Astrocyte (in vitro differentiated cells and primary cell): Measurements from ENCODE around the gene PCED1B.

Experiments used
- CTCF ChIP-seq: IDR thresholded peaks from 2 replicates; pipeline ENCODE4 v1.5.1; 2011; ENCODE audit warnings: low read depth, mild to moderate bottlenecking, inconsistent platforms, low read length, moderate library complexity; ENCODE audit not compliant: insufficient read depth
- EZH2 ChIP-seq: IDR thresholded peaks from 2 replicates; pipeline ENCODE4 v1.6.1; 2012; ENCODE audit warnings: mild to moderate bottlenecking, low read length, inconsistent platforms; ENCODE audit not compliant: insufficient read depth

- no peak for TF ChIP-seq CTCF
- TF ChIP-seq EZH2, result no peak
These were observed 2.0 kb upstream of the PCED1B start for GRCh38 chr12:47077206-47078085.
